Spleen (tissue), 11 donors: ENCODE data around the gene PLEKHM3. TPM values are rescaled to one million over a fixed set of nuclear protein-coding genes. Genes with fewer than 3 reads are reported as not detected.

Source experiments
- DNase-seq: peaks from one replicate; pipeline ENCODE4 v3.0.0-alpha.2; 2020
- H3K27ac ChIP-seq, 8 donors: fragments of 200-600 bp; sonication (generic) in 7 of 8; 1 replicate in 4 of 8; 2 replicates in 4 of 8; pipeline versions ENCODE4 v1.5.0 to v1.8.0; 2016 to 2021; ENCODE audit warnings: inconsistent platforms in 4 of 8, mild to moderate bottlenecking in 4 of 8, moderate library complexity in 1 of 8
- H3K27me3 ChIP-seq, 7 donors: fragments of 200-600 bp; sonication (generic) in 6 of 7; replicated peaks in 1 of 7; 1 replicate in 4 of 7; 2 replicates in 3 of 7; pipeline versions ENCODE4 v1.5.0 to v1.8.0; 2016 to 2021; ENCODE audit warnings: inconsistent platforms in 3 of 7, mild to moderate bottlenecking in 1 of 7
- H3K36me3 ChIP-seq, 6 donors: fragments of 200-600 bp; sonication (generic) in 5 of 6; 1 replicate in 4 of 6; 2 replicates in 2 of 6; pipeline versions ENCODE4 v1.5.0 to v1.8.0; 2016 to 2021; ENCODE audit warnings: inconsistent platforms in 2 of 6
- H3K4me1 ChIP-seq, 6 donors: fragments of 200-600 bp; sonication (generic) in 5 of 6; 1 replicate in 3 of 6; 2 replicates in 3 of 6; pipeline versions ENCODE4 v1.5.0 to v1.8.0; 2016 to 2021; ENCODE audit warnings: inconsistent platforms in 3 of 6
- H3K4me3 ChIP-seq, 8 donors: fragments of 200-600 bp; sonication (generic) in 7 of 8; 1 replicate in 4 of 8; 2 replicates in 4 of 8; pipeline versions ENCODE4 v1.5.0 to v1.8.0; 2016 to 2021; ENCODE audit warnings: inconsistent platforms in 4 of 8, mild to moderate bottlenecking in 4 of 8, moderate library complexity in 2 of 8
- H3K9me3 ChIP-seq, 8 donors: fragments of 200-600 bp; sonication (generic) in 7 of 8; 1 replicate in 4 of 8; 2 replicates in 4 of 8; pipeline versions ENCODE4 v1.5.0 to v1.8.0; 2016 to 2021; ENCODE audit warnings: inconsistent platforms in 4 of 8
- POLR2A ChIP-seq, 3 donors: fragments of 450-650 bp; IDR thresholded peaks; one replicate each; pipeline ENCODE4 v1.5.1; 2017; ENCODE audit warnings: antibody characterized with exemption in 3 of 3, mild to moderate bottlenecking in 1 of 3
- POLR2AphosphoS5 ChIP-seq, 3 donors: sonication (generic); formaldehyde crosslinking; IDR thresholded peaks; one replicate each; pipeline ENCODE4 v1.5.1; 2017; ENCODE audit warnings: antibody characterized with exemption in 3 of 3
- WGBS, 5 donors: extraction: QIAGEN DNeasy Blood & Tissue Kit in 3 of 5; methylation state at CpG; one replicate each; pipeline versions ENCODE4 v1.1.5 to v1.1.7; 2013 to 2018; 5-methylcytosine and 5-hydroxymethylcytosine counted together
- intact Hi-C: fragments of 100-400 bp; cut with DNase I; formaldehyde crosslinking; loops from one replicate; pipeline ENCODE4 v1.15.0; 2023; ENCODE audit warnings: low total_unique reads
- polyA plus RNA-seq, 3 donors: library from polyadenylated mRNA; stranded (reverse); fragments of 200-250 nt; gene quantifications; one replicate each; pipeline ENCODE4 v1.2.1, GENCODE V29; 2013
- total RNA-seq, 7 donors: library from RNA; depleted of rRNA in 3 of 7; stranded (reverse); fragments of >200 nt in 3 of 7; fragmentation: NEBNext Ultra II Directional in 4 of 7; extraction: Animal tissue kit (Norgen Biotek cat#: 25700) in 4 of 7; gene quantifications; one replicate each; pipeline versions ENCODE4 v1.1.0 to v1.2.1, GENCODE V29; 2016 to 2021
- TF ChIP-seq, protein P1 (sequence below), 11 experiments: fragments of 200-600 bp in 7 of 11; fragments of 450-650 bp in 4 of 11; sonication (generic) in 4 of 11; IDR thresholded peaks in 8 of 11; conservative IDR thresholded peaks in 3 of 11; 1 replicate in 7 of 11; 2 replicates in 4 of 11; pipeline versions ENCODE4 v1.4.0 to v1.8.0; 2016 to 2021; ENCODE audit warnings: antibody characterized with exemption in 11 of 11, inconsistent platforms in 4 of 11, mild to moderate bottlenecking in 1 of 11
- donor health status: healthy with polysubstance abuse.
- donor health status: DM: no; HTN: no; CAD: no; lungs with moderate emphysema.
- donor health status: DM: no; HTN: no; CAD: no.
- donor health status: Bipolar disorder and iron deficiency.
- donor health status: healthy.
- donor health status: DM: no; HTN: no; CAD: no.
- donor health status: DM: yes; HTN: yes; CAD: no.

PLEKHM3 gene
- total and polyA plus RNA-seq, 10 donors: 2.4 to 24.3 (median 18.3) TPM

DNA sequence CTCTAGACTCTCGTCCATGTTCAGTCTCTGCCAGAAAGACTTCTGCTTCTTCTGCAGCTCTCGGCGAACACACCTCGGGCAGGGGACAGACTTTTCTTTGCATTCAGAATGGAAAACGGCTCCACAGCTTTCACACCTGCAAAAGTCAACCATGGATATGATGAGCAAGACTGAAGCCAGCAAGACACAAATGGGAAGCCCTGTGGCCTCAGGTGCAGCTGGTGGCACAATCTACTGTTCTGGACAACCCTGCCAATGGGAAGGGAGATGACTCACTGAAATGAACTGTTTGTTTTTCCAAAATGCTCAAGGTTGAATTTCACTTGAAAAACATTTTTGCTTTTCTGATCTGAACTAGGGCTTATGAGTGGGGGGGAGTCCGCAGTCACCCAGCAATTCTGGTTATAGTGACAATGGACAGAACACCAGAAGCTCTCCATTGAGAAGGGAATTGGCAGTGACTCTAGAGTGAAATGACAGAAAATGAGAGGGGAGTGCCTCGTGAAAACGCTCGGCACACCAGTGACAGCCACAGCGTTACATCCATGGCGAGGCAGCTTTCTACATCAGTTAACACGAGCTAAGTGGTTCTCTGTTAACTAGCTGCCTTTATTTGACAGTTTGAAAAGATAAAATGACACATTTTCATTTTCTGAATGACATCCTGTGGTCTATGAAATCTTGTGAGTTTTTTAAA is 196.8 kb downstream of the PLEKHM3 start:
- Histone ChIP-seq H3K9me3 (no peaks in the 10 kb centered on the region), H3K36me3 (peaks cover 0 to 57% (median 19%) of the 10 kb centered on the region in 6 donors), H3K4me1 (peaks cover 0 to 3% (median 0%) of the 10 kb centered on the region in 6 donors), H3K4me3 (no peak overlapping the region), H3K27me3 (no peaks in the 10 kb centered on the region), H3K27ac (no peak overlapping the region)
- 80 to 89% (median 87%) methylated on average over 12 of the region's 12 CpGs for WGBS, 5 donors
- intact Hi-C loops: no loop called here
- TF ChIP-seq, protein P1, sequence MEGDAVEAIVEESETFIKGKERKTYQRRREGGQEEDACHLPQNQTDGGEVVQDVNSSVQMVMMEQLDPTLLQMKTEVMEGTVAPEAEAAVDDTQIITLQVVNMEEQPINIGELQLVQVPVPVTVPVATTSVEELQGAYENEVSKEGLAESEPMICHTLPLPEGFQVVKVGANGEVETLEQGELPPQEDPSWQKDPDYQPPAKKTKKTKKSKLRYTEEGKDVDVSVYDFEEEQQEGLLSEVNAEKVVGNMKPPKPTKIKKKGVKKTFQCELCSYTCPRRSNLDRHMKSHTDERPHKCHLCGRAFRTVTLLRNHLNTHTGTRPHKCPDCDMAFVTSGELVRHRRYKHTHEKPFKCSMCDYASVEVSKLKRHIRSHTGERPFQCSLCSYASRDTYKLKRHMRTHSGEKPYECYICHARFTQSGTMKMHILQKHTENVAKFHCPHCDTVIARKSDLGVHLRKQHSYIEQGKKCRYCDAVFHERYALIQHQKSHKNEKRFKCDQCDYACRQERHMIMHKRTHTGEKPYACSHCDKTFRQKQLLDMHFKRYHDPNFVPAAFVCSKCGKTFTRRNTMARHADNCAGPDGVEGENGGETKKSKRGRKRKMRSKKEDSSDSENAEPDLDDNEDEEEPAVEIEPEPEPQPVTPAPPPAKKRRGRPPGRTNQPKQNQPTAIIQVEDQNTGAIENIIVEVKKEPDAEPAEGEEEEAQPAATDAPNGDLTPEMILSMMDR (IDR thresholded peaks at IDR 0.05 in 8 of 11, conservative IDR thresholded peaks at IDR 0.05 in 3 of 11): no peak
- no peak for TF ChIP-seq POLR2A (IDR thresholded peaks at IDR 0.05)
- no peak for TF ChIP-seq POLR2AphosphoS5 (IDR thresholded peaks at IDR 0.05)
- DNase-seq: no peak

DNA sequence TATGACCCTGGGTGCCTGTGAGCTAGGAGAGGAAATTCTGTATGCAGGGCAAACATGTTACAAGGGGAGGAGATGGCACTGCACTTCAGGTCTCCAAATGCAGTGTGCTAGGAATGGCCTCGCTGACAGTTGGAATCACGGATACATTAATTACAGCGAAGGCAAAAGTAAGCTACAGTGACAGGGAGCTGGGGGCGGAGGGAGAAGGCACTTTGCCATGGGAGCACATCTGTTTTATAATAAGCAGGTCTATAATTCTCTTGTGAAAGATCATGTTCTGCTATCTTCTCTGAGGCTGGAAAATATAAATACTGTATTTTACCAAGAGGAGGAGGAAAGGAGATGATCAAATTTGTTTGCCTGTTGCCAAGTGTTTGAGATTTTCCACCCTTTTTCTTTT is 199.3 kb downstream of the PLEKHM3 start:
- H3K4me1 ChIP-seq: peaks cover 0 to 3% (median 0%) of the 10 kb centered on the region in 6 donors
- H3K27me3 ChIP-seq: no peaks in the 10 kb centered on the region
- intact Hi-C loops: no loop called here
- peaks cover 0 to 68% (median 21%) of the 10 kb centered on the region in 6 donors for H3K36me3 ChIP-seq
- 92 to 99% (median 96%) methylated on average over 4 of the region's 4 CpGs for WGBS, 5 donors
- no peaks in the 10 kb centered on the region for H3K9me3 ChIP-seq
- no peak overlapping the region for H3K27ac ChIP-seq
- H3K4me3 ChIP-seq: no peak overlapping the region
- DNase-seq: no peak
- TF ChIP-seq POLR2A (IDR thresholded peaks at IDR 0.05) (no peak), POLR2AphosphoS5 (IDR thresholded peaks at IDR 0.05) (no peak)
- TF ChIP-seq, protein P1 (IDR thresholded peaks at IDR 0.05 in 8 of 11, conservative IDR thresholded peaks at IDR 0.05 in 3 of 11): no peak

DNA sequence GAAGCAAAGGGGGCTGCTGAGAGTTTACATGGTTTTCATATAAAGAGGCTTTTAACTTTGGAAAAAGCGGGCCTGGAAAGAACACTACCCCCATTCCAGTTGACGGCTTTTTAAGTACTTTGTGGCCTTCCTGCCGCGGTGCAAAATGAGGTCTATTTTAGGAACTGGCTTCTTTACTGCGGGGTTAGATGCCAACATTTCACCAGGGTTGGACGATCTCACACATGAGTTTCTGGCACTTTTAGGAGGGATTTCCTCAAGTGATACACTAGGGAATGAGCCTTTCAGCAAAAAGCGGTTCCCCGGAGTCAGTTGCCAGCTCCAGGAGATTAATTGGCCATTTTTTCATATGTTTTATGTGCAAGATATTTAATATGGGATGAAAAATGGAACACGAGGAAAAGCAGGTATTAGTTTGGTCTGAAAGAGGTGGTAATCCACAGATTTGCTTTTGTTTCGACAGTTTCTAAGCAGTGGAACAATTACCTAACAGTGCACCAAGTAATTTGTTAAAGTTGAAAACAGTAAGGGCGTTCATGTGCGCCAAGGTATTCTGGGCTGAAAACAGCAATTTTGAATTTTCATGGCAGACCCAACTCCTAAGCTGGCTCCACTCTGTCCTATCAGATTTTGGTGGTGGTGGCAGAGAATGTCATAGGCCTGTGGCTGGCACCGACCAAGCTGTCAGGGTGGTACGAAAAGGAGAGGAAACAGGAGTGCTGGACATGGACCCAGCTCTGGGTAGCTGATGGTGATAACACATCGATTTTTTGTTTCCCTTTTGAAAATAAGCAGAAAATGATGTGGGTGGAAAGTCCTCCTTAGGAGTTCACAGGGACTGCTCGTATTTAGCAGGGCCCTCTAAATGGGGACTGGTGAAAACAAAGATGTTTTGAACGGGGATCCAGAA is 200.0 kb downstream of the PLEKHM3 start:
- no peak for TF ChIP-seq POLR2A (IDR thresholded peaks at IDR 0.05)
- TF ChIP-seq, protein P1 (IDR thresholded peaks at IDR 0.05 in 8 of 11, conservative IDR thresholded peaks at IDR 0.05 in 3 of 11): no peak
- no peak for DNase-seq
- H3K4me3 ChIP-seq: no peak overlapping the region
- intact Hi-C loops: no loop called here
- H3K36me3 ChIP-seq: peaks cover 0 to 68% (median 21%) of the 10 kb centered on the region in 6 donors
- no peaks in the 10 kb centered on the region for H3K9me3 ChIP-seq
- peaks cover 0 to 3% (median 0%) of the 10 kb centered on the region in 6 donors for H3K4me1 ChIP-seq
- no peaks in the 10 kb centered on the region for H3K27me3 ChIP-seq
- H3K27ac ChIP-seq: peak overlapping the region in 4 of 8 donors; percentile 11 to 27 (median 16)
- WGBS, 5 donors: 67 to 82% (median 77%) methylated on average over 17 of the region's 17 CpGs

DNA sequence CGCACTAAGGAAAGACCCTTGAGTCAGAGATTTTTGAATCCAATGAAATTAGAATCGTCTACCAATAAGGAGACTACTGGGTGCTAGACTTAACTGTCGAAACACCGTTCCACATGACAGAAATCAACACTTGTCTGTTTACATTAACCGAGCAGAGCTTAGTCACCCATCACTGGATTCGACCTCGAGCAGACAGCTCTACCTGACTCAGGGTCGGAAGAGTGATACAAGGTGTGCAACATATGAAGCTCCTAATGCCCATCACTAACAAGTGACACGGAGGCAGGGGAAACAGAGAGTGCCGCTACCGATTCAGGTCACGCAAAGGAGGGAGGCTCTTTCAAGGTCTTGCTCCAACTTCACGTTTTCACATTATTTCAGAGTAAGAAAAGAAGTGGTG is 201.5 kb downstream of the PLEKHM3 start:
- TF ChIP-seq, protein P1 (IDR thresholded peaks at IDR 0.05 in 8 of 11, conservative IDR thresholded peaks at IDR 0.05 in 3 of 11): no peak
- TF ChIP-seq POLR2AphosphoS5 (IDR thresholded peaks at IDR 0.05) (no peak), POLR2A (IDR thresholded peaks at IDR 0.05) (no peak)
- H3K27ac ChIP-seq: no peak overlapping the region
- no peaks in the 10 kb centered on the region for H3K27me3 ChIP-seq
- no peak for DNase-seq
- intact Hi-C loops: no loop called here
- H3K4me3 ChIP-seq: no peak overlapping the region
- H3K9me3 ChIP-seq: no peaks in the 10 kb centered on the region
- peaks cover 0 to 5% (median 0%) of the 10 kb centered on the region in 6 donors for H3K4me1 ChIP-seq
- peaks cover 0 to 59% (median 21%) of the 10 kb centered on the region in 6 donors for H3K36me3 ChIP-seq
- 93 to 97% (median 96%) methylated on average over 13 of the region's 13 CpGs for WGBS, 5 donors
